Fibroblast of the aortic adventitia (primary cell): ENCODE measurements around the gene PRMT7. TPM values are rescaled to one million over a fixed set of nuclear protein-coding genes. Genes with fewer than 3 reads are reported as not detected.

ENCODE experiments used
- DNase-seq: peaks from one replicate; pipeline ENCODE4 v3.0.0-alpha.2; 2010; ENCODE audit warnings: low read depth
- H3K4me3 ChIP-seq: 2 replicates; pipeline ENCODE4 v1.5.1; 2011; ENCODE audit warnings: low read depth, mild to moderate bottlenecking, control low read depth, low read length, moderate library complexity
- total RNA-seq: library from RNA; depleted of rRNA; stranded (reverse); fragments of >200 nt; gene quantifications from 2 replicates; pipeline ENCODE4 v1.2.3, GENCODE V29; 2012; ENCODE audit warnings: low replicate concordance
- TF ChIP-seq, protein P1 (sequence below): IDR thresholded peaks from 2 replicates; pipeline ENCODE4 v1.5.1; 2011; ENCODE audit warnings: mild to moderate bottlenecking, low read length, control low read depth, inconsistent platforms; ENCODE audit not compliant: insufficient read depth

Gene PRMT7, protein sequence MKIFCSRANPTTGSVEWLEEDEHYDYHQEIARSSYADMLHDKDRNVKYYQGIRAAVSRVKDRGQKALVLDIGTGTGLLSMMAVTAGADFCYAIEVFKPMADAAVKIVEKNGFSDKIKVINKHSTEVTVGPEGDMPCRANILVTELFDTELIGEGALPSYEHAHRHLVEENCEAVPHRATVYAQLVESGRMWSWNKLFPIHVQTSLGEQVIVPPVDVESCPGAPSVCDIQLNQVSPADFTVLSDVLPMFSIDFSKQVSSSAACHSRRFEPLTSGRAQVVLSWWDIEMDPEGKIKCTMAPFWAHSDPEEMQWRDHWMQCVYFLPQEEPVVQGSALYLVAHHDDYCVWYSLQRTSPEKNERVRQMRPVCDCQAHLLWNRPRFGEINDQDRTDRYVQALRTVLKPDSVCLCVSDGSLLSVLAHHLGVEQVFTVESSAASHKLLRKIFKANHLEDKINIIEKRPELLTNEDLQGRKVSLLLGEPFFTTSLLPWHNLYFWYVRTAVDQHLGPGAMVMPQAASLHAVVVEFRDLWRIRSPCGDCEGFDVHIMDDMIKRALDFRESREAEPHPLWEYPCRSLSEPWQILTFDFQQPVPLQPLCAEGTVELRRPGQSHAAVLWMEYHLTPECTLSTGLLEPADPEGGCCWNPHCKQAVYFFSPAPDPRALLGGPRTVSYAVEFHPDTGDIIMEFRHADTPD
- 36.9 and 42.1 TPM in 2 replicates for total RNA-seq

DNA sequence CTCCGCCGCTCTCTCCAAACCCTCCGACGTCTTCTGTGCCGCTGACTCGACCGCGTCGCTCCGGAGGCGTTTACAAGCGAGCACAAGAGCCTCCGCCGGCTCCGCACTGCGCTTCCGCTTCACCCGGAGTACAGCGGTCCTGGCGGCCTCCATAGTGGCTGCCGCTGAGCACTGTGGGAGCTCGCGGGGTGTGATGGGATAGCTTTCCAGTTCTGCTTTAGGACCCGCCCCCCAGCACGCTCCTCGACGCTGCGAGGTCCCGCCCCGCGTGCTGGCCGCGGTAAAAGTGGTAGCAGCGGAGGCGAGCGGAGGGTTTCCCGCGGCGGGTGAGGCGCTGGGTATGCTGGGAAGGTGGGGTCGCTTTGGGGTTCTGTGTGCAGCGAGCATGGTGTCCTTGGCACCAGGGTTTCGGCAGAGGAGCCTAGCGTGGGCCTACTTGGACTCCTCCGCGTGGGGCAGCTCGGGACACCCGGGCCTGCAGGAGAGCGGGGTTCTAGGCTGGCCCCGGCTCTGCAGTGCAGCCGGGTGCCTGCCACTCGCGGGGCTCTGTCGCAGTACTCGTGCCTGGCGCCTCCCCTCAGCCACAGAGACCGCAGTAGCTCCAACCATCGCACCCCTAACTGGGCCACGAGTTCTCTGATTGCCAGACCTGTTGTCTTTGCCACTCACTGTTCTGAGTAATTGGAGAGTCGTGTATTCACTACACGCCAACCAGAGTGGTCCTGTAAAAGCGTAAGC is at the start of gene PRMT7, which contains the start of gene SLC7A6OS:
PRMT7 (plus strand) TSS at position 246 of the 738 bp plus-strand sequence. CDS start 4,961 bp downstream, outside the sequence.
SLC7A6OS (minus strand) TSS at position 173 of the 738 bp plus-strand sequence; CDS start at position 153, 20 bp downstream.
- DNase-seq = peak; percentile 81
- peak within 1 kb of the TSS; percentile 93 for H3K4me3 ChIP-seq
- TF ChIP-seq, protein P1, sequence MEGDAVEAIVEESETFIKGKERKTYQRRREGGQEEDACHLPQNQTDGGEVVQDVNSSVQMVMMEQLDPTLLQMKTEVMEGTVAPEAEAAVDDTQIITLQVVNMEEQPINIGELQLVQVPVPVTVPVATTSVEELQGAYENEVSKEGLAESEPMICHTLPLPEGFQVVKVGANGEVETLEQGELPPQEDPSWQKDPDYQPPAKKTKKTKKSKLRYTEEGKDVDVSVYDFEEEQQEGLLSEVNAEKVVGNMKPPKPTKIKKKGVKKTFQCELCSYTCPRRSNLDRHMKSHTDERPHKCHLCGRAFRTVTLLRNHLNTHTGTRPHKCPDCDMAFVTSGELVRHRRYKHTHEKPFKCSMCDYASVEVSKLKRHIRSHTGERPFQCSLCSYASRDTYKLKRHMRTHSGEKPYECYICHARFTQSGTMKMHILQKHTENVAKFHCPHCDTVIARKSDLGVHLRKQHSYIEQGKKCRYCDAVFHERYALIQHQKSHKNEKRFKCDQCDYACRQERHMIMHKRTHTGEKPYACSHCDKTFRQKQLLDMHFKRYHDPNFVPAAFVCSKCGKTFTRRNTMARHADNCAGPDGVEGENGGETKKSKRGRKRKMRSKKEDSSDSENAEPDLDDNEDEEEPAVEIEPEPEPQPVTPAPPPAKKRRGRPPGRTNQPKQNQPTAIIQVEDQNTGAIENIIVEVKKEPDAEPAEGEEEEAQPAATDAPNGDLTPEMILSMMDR = no peak

DNA sequence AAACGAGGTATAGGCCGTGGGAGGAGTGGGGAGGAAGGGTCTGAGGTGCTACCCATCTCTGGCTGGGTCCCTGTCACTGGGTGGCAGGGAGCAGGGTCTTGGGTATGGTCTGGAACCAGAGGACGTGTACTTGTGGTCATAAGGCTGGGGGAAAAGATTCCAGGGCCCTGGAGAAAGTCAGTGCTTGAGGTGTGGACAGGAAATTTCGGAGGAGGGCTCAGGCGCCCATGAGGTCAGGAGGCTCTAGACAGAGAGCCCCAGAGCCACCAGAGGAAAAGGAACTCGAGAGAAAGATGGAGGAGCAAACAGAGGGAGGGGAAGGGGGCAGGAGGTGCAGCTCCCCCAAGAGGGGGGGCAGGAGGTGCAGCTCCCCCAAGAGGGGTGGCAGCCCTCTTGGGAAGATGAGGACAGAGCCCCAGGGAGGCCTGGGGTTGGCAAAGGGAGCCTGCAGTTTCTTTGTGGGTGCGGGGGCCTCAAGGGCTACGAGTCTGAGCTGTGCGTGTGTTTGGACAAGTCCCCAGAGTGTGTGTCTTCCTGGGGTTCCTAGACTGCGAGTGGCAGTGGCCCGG is 47.2 kb upstream of the PRMT7 start:
- H3K4me3 ChIP-seq = peak overlapping the region; percentile 96
- TF ChIP-seq, protein P1 = no peak
- DNase-seq = no peak

DNA sequence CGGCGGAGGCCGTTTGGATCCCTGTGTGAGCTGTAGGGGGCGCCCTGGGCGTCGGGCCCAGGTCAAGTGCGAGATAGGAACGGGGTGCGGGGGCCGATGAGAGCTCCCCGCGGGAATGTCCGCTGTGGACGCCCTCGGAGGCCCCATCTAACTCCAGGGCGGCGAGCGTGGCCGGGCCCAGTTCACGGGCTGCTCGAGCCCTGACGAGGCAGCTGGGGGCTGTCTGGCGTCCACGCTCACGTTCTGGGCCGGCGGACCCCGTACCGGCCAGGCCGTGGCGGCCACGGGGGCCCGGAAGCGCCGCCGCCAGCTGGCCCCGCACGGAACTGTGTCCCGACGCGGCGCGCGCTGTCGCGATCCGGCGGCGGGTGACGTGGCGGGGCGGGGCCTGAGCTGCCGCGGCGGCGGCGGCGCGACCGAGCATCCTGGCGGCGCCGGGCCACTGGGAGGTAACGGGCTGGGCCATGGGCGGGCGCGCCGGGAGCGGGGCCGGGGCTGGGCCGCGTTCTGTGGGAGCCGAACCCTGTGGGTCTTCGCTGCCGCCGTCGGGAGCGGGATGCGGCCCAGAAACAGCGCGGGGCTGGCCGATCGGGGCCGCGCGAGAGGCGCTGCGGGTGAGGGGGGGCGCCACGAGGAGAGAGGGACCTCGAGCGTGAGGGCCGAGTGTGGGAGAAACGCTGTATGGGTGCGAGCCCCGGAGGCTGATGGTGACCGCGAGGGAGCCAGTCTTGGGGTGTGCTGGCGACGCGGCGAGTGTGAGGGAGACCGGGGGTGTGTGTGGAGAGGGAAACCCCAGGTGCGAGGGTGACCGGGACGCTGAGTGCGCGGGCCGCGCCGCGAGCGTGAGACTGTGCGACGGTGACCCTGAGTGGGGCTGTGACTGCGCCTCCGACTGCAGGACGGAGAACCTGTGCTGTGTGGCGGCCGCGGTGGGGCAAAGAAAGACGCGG is 46.4 kb upstream of the PRMT7 start, which contains the start of gene SLC7A6:
SLC7A6 (plus strand) TSS at position 399 of the 950 bp plus-strand sequence. CDS start 10,201 bp downstream, outside the sequence.
- TF ChIP-seq, protein P1 = peak; percentile 68
- peak within 1 kb of the TSS; percentile 96 for H3K4me3 ChIP-seq
- DNase-seq = peak; percentile 60

DNA sequence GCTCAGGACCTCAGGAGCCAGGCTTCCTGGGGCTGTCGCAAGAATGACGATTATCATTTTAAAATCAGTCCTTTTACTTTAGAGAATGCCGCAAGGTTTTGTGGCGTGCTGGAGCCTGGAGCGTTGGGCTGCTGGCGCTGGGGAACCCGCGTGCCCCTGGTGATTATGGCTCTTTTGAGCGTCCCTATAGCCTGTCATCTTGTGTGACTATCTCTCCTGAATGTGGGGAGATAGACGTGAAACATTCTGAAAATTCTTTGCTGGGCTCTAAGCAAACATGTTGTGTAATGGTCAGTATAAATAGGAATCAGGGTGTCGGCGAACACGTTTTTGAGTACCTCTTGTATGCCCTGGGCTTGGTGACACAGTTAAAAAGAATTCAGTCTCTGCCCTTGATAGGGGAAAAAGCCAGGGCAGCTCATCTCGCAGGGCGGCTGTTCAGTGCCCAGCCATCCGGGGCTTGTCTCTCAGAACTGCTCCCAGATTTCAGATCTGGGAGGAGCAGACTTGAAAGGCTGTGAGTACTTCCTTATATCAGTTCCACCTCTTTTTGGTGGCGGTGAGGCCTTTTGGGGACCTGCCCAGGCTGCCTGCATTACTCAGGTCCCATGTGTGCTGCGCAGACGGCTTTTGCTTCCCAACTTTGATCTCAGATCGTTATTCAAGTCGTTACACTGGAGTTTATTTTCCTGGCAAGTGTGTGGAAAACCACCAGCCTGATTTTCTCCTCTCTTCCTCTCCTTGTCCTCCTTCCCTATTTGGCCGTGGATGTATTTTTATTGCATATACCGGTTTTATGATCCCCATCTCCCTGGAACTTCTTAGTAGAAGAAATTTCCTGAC is 45.5 kb upstream of the PRMT7 start:
- TF ChIP-seq, protein P1 = no peak
- peak; percentile 74 for DNase-seq
- peak overlapping the region; percentile 96 for H3K4me3 ChIP-seq

DNA sequence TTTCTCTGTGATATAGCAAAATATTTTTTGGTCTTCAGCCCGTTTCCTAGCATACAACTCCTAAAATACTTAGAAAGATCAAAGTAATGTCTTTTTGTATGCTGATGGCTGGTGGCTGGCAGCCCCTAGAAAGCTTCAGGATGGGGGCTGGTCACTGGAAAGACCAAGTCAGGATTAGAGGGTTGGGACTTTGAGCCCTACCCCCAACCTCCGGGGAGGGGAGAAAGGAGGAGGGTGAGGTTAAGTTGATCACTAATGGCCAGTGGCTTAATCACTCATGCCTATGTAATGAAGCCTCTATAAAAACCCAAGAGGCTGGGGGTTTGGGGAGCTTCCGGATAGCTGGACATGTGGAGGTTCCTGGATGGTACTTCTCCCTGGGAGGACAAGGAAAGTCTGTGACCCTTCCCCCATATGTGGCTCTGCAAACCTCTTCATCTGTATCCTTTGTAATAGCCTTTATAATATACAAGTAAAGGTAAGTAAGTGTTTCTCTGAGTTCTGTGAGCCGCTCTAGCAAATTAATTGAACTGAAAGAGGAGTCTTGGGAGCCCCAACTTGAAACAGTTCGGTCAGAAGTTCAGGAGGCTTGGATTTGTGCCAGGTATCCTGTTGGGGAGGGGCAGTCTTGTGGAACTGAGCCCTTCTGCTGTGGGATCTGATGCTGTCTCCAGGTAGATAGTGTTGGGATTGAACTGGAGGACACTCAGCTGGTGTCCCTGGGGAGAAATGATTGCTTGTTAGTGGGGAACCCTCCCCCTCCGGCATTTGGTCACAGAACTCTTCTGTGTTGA is 43.0 kb upstream of the PRMT7 start:
- TF ChIP-seq, protein P1 = no peak
- DNase-seq = no peak
- H3K4me3 ChIP-seq = no peak overlapping the region
